ENCODE results near the gene CDH13.

DNA sequence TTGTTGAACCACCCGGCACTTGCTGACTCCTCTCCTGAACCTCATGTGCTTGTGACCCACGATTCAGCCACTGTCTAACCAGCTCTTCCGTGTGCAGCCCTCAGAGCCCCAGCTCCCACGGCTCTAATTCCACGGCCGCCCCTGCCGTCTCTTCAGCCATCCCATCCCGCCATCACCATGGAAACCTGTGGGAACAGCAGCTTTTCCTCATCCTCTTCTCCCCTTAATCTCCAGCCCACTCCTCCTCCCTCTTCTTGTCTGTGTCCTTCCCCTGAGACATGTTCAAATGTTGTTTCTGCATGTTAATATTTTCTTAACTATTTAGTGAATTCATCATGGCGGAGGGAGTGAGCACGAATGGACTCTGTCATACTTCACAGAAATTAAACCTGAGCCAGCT is 285.2 kb downstream of the CDH13 start:
- TF ChIP-seq POLR2A (IDR thresholded peaks at IDR 0.05): no peak
- TF ChIP-seq, protein P1, sequence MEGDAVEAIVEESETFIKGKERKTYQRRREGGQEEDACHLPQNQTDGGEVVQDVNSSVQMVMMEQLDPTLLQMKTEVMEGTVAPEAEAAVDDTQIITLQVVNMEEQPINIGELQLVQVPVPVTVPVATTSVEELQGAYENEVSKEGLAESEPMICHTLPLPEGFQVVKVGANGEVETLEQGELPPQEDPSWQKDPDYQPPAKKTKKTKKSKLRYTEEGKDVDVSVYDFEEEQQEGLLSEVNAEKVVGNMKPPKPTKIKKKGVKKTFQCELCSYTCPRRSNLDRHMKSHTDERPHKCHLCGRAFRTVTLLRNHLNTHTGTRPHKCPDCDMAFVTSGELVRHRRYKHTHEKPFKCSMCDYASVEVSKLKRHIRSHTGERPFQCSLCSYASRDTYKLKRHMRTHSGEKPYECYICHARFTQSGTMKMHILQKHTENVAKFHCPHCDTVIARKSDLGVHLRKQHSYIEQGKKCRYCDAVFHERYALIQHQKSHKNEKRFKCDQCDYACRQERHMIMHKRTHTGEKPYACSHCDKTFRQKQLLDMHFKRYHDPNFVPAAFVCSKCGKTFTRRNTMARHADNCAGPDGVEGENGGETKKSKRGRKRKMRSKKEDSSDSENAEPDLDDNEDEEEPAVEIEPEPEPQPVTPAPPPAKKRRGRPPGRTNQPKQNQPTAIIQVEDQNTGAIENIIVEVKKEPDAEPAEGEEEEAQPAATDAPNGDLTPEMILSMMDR (IDR thresholded peaks at IDR 0.05): no peak

All from Peyer's patch (tissue), 4 donors.